Body of pancreas (tissue), 4 donors: Measurements from ENCODE around the gene NLGN1. TPM values are rescaled to one million over a fixed set of nuclear protein-coding genes. Genes with fewer than 3 reads are reported as not detected.
"Not testable (repeated sequence)": the region's sequence is repeated elsewhere in the genome, so short reads cannot be mapped to it uniquely, and the experiment has no call there.

Experiments
- ATAC-seq: fragments of 150-250 bp; one replicate; pipeline ENCODE4 v1.9.1; 2016
- DNase-seq, 4 donors: peaks; one replicate each; pipeline ENCODE4 v3.0.0-alpha.2; 2019
- H3K27ac ChIP-seq, 4 donors: fragments of 200-600 bp; sonication (generic); 1 replicate in 3 of 4; 2 replicates in 1 of 4; pipeline versions ENCODE4 v1.5.1 to v1.6.1; 2016 to 2019; ENCODE audit warnings: mild to moderate bottlenecking in 1 of 4, mixed read lengths in 1 of 4, moderate library complexity in 1 of 4
- H3K27me3 ChIP-seq, 2 donors: fragments of 200-600 bp; sonication (generic); one replicate each; pipeline ENCODE4 v1.6.0; 2016; ENCODE audit warnings: mild to moderate bottlenecking in 1 of 2
- H3K36me3 ChIP-seq, 2 donors: fragments of 200-600 bp; sonication (generic); replicated peaks in 1 of 2; 2 replicates each; pipeline ENCODE4 v1.5.1; 2016; ENCODE audit warnings: low read depth in 2 of 2; ENCODE audit not compliant: insufficient read depth in 1 of 2
- H3K4me1 ChIP-seq: fragments of 200-600 bp; sonication (generic); one replicate; pipeline ENCODE4 v1.6.0; 2016
- H3K4me3 ChIP-seq, 2 donors: fragments of 200-600 bp; sonication (generic); 1 replicate in 1 of 2; 2 replicates in 1 of 2; pipeline ENCODE4 v1.5.1; 2016 to 2019
- H3K9me3 ChIP-seq, 3 donors: fragments of 200-600 bp; sonication (generic); 1 replicate in 2 of 3; 2 replicates in 1 of 3; pipeline ENCODE4 v1.5.1; 2016
- CTCF ChIP-seq, 7 experiments: fragments of 450-650 bp in 4 of 7; fragments of 200-600 bp in 3 of 7; sonication (generic) in 3 of 7; IDR thresholded peaks; one replicate each; pipeline ENCODE4 v1.5.1; 2016 to 2019; ENCODE audit warnings: antibody characterized with exemption in 7 of 7
- POLR2A ChIP-seq, 3 donors: fragments of 450-650 bp; IDR thresholded peaks; one replicate each; pipeline ENCODE4 v1.6.1; 2016; ENCODE audit warnings: antibody characterized with exemption in 3 of 3, mild to moderate bottlenecking in 2 of 3
- WGBS, 2 donors: methylation state at CpG; one replicate each; pipeline ENCODE4 v1.1.5; 2017; 5-methylcytosine and 5-hydroxymethylcytosine counted together
- intact Hi-C: fragments of 100-400 bp; cut with DNase I; formaldehyde crosslinking; loops from one replicate; pipeline ENCODE4 v1.15.1; 2023
- total RNA-seq, 2 donors: library from RNA; depleted of rRNA; stranded (reverse); fragments of >200 nt; gene quantifications; one replicate each; pipeline ENCODE4 v1.1.0, GENCODE V29; 2016

The NLGN1 gene
- total RNA-seq, result 1 to 10 TPM in 1 of 2 donors, under 1 TPM in 1; 0.52 to 1.3 TPM

GRCh38 chr3:173397161-173398110 lies at the start of gene NLGN1:
NLGN1 (plus strand) TSS chr3:173397744.
- Histone ChIP-seq H3K36me3 (no peaks in the 10 kb centered on the region), H3K27ac (peak within 1 kb of the TSS in 3 of 4 donors; percentile 1 to 49 (median 21)), H3K4me1 (peaks cover 35% of the 10 kb centered on the region), H3K9me3 (no peaks in the 10 kb centered on the region), H3K27me3 (no peaks in the 10 kb centered on the region), H3K4me3 (peak within 1 kb of the TSS in 1 of 2 donors; percentile 42)
- ATAC-seq (peak; percentile 45), DNase-seq (peak; percentile 33 to 66 (median 57))
- intact Hi-C loops, result no loop called here
- 1 to 2% methylated on average over 50 to 70 of the region's 70 CpGs for WGBS, 2 donors
- TF ChIP-seq POLR2A (IDR thresholded peaks at IDR 0.05), result peak in 2 of 3 donors; percentile 26 to 32
- TF ChIP-seq CTCF (IDR thresholded peaks at IDR 0.05), result peak in 1 of 7 experiments; percentile 9

DNA sequence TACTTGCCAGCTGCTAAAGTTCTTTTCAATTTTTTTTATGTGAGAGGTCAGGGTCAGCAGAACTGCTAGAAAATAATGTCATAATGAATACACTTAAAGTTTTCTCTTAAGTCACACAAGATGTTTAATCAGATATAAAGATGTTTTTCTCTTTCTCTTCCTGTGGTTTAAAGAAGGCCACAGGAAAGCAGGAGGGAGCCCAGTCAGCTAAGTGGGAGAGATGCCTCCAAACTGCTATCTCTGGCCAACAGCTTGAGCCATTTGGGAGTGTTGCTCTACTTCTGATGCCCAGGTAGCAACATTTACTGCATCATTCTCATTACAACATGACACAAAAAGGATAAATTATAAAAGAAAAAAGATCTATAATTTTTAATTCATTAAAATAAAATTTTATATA lies 45.7 kb upstream of the NLGN1 start:
- Histone ChIP-seq H3K36me3 (no peaks in the 10 kb centered on the region), H3K27me3 (no peaks in the 10 kb centered on the region), H3K9me3 (no peaks in the 10 kb centered on the region), H3K27ac (no peak overlapping the region), H3K4me3 (no peak overlapping the region), H3K4me1 (no peaks in the 10 kb centered on the region)
- intact Hi-C loops, result no loop called here
- TF ChIP-seq POLR2A (IDR thresholded peaks at IDR 0.05), result no peak
- no peak for TF ChIP-seq CTCF (IDR thresholded peaks at IDR 0.05)
- no peak for ATAC-seq
- no peak for DNase-seq

DNA sequence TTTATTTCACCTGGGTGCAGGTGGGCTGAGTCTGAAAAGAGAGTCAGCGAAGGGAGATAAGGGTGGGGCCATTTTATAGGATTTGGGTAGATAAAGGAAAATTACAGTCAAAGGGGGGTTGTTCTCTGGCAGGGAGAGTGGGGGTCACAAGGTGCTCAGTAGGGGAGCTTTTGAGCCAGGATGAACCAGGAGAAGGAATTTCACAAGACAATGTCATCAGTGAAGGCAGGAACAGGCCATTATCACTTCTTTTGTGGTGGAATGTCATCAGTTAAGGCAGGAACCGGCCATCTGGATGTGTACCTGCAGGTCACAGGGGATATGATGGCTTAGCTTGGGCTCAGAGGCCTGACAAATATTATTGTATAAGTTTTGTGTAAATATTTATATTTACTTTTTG lies 44.4 kb upstream of the NLGN1 start:
- intact Hi-C loops, result not testable (repeated sequence)
- 24 to 37% methylated on average over 2 of the region's 2 CpGs for WGBS, 2 donors

DNA sequence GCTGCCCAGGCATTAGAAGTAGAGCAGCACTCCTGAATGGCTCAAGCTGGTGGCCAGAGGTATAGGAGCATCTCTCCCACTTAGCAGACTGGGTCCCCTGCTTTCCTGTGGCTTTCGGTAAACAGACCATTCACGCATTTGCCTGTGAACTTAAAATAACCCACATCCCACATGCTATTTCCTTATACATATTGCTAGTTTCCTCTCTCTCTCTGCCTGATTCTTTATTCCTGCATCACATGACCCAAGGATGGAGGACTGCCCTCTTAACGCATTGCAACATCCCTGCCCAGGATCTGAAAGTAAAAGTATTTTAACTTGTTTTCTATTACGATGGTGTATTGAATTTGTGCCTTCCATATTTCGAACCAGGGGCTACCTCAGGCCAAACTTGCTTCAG lies 43.4 kb upstream of the NLGN1 start:
- no peaks in the 10 kb centered on the region for H3K36me3 ChIP-seq
- DNase-seq, result no peak
- no peak for ATAC-seq
- H3K4me3 ChIP-seq, result no peak overlapping the region
- TF ChIP-seq CTCF (IDR thresholded peaks at IDR 0.05), result no peak
- no peak for TF ChIP-seq POLR2A (IDR thresholded peaks at IDR 0.05)
- no peaks in the 10 kb centered on the region for H3K9me3 ChIP-seq
- no peaks in the 10 kb centered on the region for H3K27me3 ChIP-seq
- intact Hi-C loops, result no loop called here
- whole genome bisulfite sequencing, 2 donors, result 60 to 61% methylated on average over 5 of the region's 5 CpGs
- H3K4me1 ChIP-seq, result no peaks in the 10 kb centered on the region
- H3K27ac ChIP-seq, result no peak overlapping the region

More for the DNA sequence above, 44.4 kb upstream of the NLGN1 start:
- not testable (repeated sequence) for H3K4me3 ChIP-seq, H3K27ac ChIP-seq, H3K36me3 ChIP-seq, ATAC-seq, H3K9me3 ChIP-seq, H3K4me1 ChIP-seq, H3K27me3 ChIP-seq, DNase-seq

DNA sequence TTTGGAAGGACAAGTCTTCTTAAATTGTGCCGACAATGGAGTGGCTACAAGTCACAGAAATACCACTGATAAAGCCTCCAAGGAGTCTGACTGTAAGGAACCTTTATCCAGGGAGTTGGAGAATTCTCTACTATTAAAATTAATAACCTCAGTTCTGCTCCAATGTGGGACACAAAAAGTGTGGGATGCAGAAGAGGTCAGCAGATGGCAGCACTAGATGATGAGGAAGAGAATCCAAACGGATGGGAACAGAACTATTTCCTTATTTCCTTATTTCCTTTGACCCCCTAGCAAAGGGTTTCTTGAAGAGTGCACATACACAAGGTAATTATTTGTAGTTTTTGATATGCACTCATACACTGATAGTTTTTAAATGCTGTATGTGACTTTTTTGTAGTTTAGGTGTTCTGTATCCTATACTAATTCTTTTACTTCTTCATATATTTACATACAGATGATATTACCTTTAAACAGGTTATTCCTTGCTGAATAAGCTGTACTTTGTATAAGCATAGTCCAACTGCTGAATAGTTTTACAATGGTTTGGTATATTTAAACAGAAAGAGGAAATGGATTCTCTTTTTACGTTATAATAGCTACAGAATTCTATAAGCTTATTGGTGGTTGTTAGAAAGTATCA lies 25.6 kb upstream of the NLGN1 start:
- ATAC-seq (peak; percentile 50), DNase-seq (peak; percentile 17 to 50 (median 28))
- intact Hi-C loops, result no loop called here

More for the DNA sequence above, 25.6 kb upstream of the NLGN1 start:
- Histone ChIP-seq H3K36me3 (no peaks in the 10 kb centered on the region), H3K27me3 (no peaks in the 10 kb centered on the region), H3K27ac (no peak overlapping the region), H3K9me3 (no peaks in the 10 kb centered on the region), H3K4me3 (no peak overlapping the region), H3K4me1 (no peaks in the 10 kb centered on the region)
- WGBS, 2 donors, result 32 to 40% methylated on average over 3 of the region's 3 CpGs
- TF ChIP-seq POLR2A (IDR thresholded peaks at IDR 0.05) (no peak), CTCF (IDR thresholded peaks at IDR 0.05) (peak in 6 of 7 experiments; percentile 36 to 55 (median 49))
